Stimulated activated CD4-positive, alpha-beta T cell treated with anti-CD3 and anti-CD28 coated beads, Interleukin-15, amount 100 ng/mL, for 24 hours (primary cell): ENCODE results near the gene BRD4.
"Not testable (repeated sequence)": the region's sequence is repeated elsewhere in the genome, so short reads cannot be mapped to it uniquely, and the experiment has no call there.

Experiments used
- DNase-seq: peaks from one replicate; pipeline ENCODE4 v3.0.0-alpha.2; 2020

The BRD4 gene

GRCh38 chr19:15358918-15359317, 26.6 kb upstream of the BRD4 start:
- DNase-seq, result no peak

- no peak for DNase-seq
Measured at GRCh38 chr19:15357906-15358305, 25.6 kb upstream of the BRD4 start.

- DNase-seq, result no peak
Measured at GRCh38 chr19:15354566-15355296, 22.4 kb upstream of the BRD4 start.

GRCh38 chr19:15353908-15354307, 21.6 kb upstream of the BRD4 start:
- DNase-seq, result no peak

- DNase-seq, result not testable (repeated sequence)
Measured at GRCh38 chr19:15352535-15352934, 20.2 kb upstream of the BRD4 start.

DNA sequence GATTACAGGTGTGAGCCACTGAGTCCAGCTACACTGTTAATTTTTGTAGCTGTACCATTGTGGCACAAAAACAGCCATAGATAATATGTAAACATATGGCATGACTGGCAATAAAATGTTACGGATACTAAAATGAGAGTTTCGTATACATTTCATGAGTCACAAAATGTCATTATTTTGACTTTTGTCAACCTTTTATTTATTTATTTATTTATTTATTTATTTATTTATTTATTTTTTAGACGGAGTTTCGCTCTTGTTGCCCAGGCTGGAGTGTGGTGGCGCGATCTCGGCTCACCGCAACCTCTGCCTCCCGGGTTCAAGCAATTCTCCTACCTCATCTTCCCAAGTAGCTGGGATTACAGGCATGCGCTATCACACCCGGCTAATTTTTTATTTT, 9.0 kb upstream of the BRD4 start:
- not testable (repeated sequence) for DNase-seq

DNA sequence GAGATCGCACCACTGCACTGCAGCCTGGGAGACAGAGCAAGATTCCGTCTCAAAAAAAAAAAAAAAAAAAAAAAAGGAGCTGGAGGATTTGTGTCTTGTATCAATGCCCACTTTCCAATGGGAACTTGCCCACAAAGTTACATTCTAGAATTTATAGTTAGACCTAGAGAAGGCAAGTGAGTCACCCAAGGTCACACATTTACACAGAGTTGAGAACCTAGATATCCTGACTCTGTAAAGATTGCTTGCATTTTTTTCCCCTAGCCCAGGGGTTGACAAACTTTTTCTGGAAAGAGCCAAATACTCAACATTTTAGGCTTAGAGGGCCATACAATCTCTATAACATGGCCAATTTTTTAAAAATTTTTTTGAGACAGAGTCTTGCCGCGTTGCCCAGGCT, 7.7 kb upstream of the BRD4 start:
- DNase-seq, result no peak

GRCh38 chr19:15337202-15337601, 4.9 kb upstream of the BRD4 start:
- no peak for DNase-seq

DNA sequence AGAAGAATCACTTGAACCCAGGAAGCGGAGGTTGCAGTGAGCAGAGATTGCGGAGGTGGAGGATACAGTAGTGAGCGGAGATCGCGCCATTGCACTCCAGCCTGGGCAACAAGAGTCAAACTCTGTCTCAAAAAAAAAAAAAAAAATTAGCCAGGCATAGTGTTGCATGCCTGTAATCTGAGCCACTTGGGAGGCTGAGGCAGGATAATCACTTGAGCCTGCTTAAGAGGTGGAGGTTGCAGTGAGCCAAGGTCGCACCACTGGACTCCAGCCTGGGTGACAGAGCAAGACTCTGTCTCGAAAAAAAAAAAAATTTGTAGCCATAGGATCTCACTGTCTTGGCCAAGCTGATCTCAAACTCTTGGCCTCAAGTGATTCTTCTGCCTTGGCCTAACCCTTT, 3.7 kb upstream of the BRD4 start:
- DNase-seq, result not testable (repeated sequence)

- peak; percentile 74 for DNase-seq
Measured at GRCh38 chr19:15331419-15332310, 674 bp downstream of the BRD4 start.

- DNase-seq, result no peak
Measured at GRCh38 chr19:15330801-15331418, 1.4 kb downstream of the BRD4 start.

DNA sequence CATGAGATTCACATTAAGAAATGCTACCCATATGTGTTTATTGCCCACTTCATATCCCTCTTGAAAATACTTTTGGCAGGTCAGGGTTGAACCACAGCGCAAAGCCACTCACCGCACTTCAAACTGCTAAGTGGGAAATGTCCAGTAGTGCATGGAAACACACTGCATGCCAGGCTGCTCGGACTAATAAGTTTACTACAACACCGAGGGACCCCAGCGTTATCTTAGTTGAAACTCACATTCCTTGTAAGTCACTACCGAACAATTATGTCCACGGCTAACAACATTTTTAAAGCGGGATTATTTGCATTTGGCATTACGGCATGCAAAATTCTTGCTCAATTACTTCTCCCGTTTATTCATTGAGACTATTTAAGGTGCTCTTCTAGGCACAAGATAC, 4.0 kb downstream of the BRD4 start:
- DNase-seq, result no peak

- no peak for DNase-seq
Measured at GRCh38 chr19:15324791-15325519, 7.4 kb downstream of the BRD4 start.

GRCh38 chr19:15323496-15324235, 8.7 kb downstream of the BRD4 start:
- no peak for DNase-seq

DNA sequence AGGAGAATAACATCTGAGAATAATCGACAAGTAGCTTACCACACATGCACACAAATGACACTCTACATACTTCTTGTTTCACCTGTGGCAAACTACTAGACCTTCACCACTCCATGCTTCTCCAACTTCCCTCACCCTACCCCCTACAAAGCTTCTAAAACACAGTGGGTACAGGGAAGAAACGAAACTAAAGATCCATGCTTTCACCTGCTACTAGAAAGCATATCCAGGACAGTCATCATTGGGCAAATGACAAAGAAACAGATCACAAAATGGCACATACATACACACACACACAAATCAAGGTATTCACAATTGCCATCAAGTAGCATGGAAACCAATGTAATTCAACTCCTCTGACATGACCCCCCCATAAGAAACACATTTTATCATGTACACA, 10.6 kb downstream of the BRD4 start:
- no peak for DNase-seq

DNA sequence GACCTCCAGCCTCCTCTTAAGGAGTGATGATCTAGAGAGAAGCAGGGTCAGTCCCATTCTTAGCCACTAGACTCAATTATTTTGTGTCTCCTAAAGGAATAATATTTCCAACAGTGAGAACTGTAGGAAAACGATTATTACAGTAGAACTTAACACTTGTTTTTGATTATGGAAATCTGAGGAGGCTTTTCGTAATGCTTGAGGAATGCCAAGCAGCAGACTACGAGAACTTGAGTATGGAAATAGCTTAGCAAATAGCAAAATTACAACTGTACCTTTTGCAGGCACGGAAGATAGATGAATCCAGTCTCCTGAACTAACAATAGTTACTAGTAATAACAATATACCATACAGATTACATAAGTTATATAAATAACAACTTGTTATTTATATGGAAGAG, 12.2 kb downstream of the BRD4 start:
- no peak for DNase-seq

DNA sequence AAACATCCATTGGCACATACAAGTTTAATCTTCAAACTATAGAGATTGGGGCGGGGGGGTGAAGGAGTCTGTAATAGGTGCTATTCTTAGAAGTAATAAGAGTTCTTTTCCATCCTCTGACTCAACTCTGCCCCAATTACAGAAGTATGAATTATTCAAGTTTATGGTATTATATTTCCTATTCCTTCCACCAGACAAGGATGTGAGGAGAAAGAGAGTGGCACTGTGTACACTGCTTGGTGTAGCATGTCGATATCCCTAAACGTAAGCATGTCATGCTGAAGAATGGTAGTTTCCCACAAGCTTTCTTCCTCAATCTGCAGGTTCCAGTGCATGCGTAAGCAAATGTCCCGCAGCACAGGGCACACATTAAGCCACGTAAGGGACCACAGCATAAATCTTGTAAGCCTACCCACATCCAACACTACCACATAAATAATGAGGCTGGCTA, 14.1 kb downstream of the BRD4 start:
- no peak for DNase-seq

GRCh38 chr19:15317392-15318071, 14.8 kb downstream of the BRD4 start:
- DNase-seq, result no peak

DNA sequence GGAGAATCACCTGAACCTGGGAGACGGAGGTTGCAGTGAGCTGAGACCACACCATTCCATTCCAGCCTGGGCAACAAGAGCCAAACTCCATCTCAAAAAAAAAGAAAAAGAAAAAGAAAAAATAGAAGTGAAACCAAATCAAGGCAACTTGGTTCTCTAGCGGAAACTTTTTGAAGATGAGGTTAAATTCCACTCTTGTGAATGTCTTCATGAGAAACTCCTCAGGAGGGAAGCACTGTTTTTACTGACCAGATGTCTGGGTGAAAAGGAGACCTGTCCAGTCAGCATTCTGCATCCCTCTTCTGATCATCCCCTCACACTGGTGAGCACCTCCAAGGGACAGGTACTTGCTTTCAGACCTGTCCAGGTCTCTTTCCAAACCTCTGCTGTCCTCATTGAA, 15.8 kb downstream of the BRD4 start:
- no peak for DNase-seq

- DNase-seq, result no peak
Measured at GRCh38 chr19:15315101-15315500, 17.2 kb downstream of the BRD4 start.

- DNase-seq, result no peak
Measured at GRCh38 chr19:15313649-15314279, 18.6 kb downstream of the BRD4 start.
